Urinary bladder (tissue), 4 donors: Measurements from ENCODE around the gene SLF2. TPM values are rescaled to one million over a fixed set of nuclear protein-coding genes. Genes with fewer than 3 reads are reported as not detected.

Source experiments
- DNase-seq: peaks from one replicate; pipeline ENCODE4 v3.0.0-alpha.2; 2015; ENCODE audit errors: extremely low spot score
- H3K27ac ChIP-seq: one replicate; pipeline ENCODE4 v1.5.1; 2013; ENCODE audit warnings: low read depth, mild to moderate bottlenecking, moderate library complexity
- H3K36me3 ChIP-seq: one replicate; pipeline ENCODE4 v1.6.1; 2013; ENCODE audit warnings: mild to moderate bottlenecking, moderate library complexity; ENCODE audit not compliant: insufficient read depth
- H3K4me1 ChIP-seq: one replicate; pipeline ENCODE4 v1.6.1; 2013; ENCODE audit warnings: mild to moderate bottlenecking, moderate library complexity; ENCODE audit not compliant: insufficient read depth
- H3K4me3 ChIP-seq: one replicate; pipeline ENCODE4 v1.5.1; 2013; ENCODE audit warnings: low read depth, low read length
- WGBS: extraction: QIAGEN DNeasy Blood & Tissue Kit; methylation state at CpG from one replicate; pipeline ENCODE4 v1.1.7; 2013; 5-methylcytosine and 5-hydroxymethylcytosine counted together
- polyA plus RNA-seq: library from polyadenylated mRNA; stranded (reverse); fragments of 200-250 nt; gene quantifications from one replicate; pipeline ENCODE4 v1.2.3, GENCODE V29; 2013
- total RNA-seq: library from RNA; depleted of rRNA; stranded (reverse); fragments of >200 nt; gene quantifications from one replicate; pipeline ENCODE4 v1.2.3, GENCODE V29; 2014
- donor health status: healthy with polysubstance abuse.
- donor health status: healthy.

Gene SLF2
- total and polyA plus RNA-seq, 2 donors: 13.9 to 114 TPM

GRCh38 chr10:100886521-100886920, 26.2 kb upstream of the SLF2 start:
- no peak overlapping the region for H3K27ac ChIP-seq
- H3K4me1 ChIP-seq: no peaks in the 10 kb centered on the region
- no peak overlapping the region for H3K4me3 ChIP-seq
- WGBS: 80% methylated on average over 5 of the region's 5 CpGs
- no peak for DNase-seq
- H3K36me3 ChIP-seq: no peaks in the 10 kb centered on the region

GRCh38 chr10:100886963-100887362, 25.8 kb upstream of the SLF2 start:
- no peaks in the 10 kb centered on the region for H3K4me1 ChIP-seq
- no peaks in the 10 kb centered on the region for H3K36me3 ChIP-seq
- peak; percentile 64 for DNase-seq
- no peak overlapping the region for H3K4me3 ChIP-seq
- no peak overlapping the region for H3K27ac ChIP-seq
- 24% methylated on average over 6 of the region's 6 CpGs for WGBS

DNA sequence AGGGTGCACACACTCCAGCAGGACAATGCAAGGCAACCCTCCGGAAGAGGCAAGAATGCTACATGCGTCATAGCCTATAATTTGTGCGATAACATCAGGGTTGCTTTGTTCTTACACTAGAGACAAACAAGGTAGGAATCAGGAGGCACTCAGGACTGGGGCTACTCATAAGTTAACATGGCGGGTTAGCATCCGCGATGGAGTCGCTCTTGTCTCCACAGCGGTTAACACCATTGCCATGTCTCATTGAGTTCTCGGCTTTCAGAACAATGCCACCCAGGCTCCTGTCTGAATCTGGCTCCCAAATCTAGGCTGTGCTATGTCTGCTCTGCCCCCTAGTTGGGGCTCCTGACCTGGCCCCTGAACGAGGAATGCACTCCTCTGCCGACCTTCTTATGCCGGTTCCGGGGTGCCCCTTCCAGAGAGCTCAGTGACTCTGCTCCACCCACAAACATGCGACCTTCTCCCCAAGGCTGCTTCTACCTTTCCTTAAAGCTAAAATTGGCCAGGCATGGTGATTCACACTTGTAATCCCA, 24.9 kb upstream of the SLF2 start:
- DNase-seq: no peak
- 91% methylated on average over 14 of the region's 14 CpGs for WGBS
- H3K4me3 ChIP-seq: no peak overlapping the region
- H3K36me3 ChIP-seq: no peaks in the 10 kb centered on the region
- H3K4me1 ChIP-seq: no peaks in the 10 kb centered on the region
- H3K27ac ChIP-seq: no peak overlapping the region

- 50% methylated on average over 3 of the region's 3 CpGs for WGBS
- Histone ChIP-seq H3K4me1 (no peaks in the 10 kb centered on the region), H3K27ac (no peak overlapping the region)
Observed at GRCh38 chr10:100888957-100889356, 23.8 kb upstream of the SLF2 start.

DNA sequence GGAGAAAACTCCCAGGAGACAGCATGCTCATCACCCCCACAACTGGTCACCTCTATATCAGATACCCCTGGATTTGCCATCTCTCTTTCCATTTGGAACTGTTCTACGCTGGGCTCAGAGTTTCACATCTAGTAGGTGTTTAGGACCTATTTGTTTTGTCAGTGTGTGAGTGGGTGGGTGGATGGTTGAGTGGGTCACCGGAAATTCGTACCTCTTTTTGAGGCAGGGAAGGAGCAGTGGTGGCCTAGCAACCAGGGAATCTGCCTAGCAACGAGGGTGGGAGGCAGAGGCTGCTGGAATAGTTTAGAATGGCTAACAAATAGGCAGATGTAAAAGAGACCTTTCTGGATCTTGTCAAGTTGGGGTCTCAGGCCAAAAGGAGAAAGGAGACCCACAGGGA, 23.2 kb upstream of the SLF2 start:
- H3K4me3 ChIP-seq: no peak overlapping the region
- no peak for DNase-seq
- no peaks in the 10 kb centered on the region for H3K4me1 ChIP-seq
- H3K27ac ChIP-seq: no peak overlapping the region
- no peaks in the 10 kb centered on the region for H3K36me3 ChIP-seq
- 71% methylated on average over 4 of the region's 4 CpGs for WGBS

More at GRCh38 chr10:100888957-100889356, 23.8 kb upstream of the SLF2 start:
- Histone ChIP-seq H3K36me3 (no peaks in the 10 kb centered on the region), H3K4me3 (no peak overlapping the region)
- DNase-seq: no peak

GRCh38 chr10:100890141-100890672, 22.6 kb upstream of the SLF2 start:
- WGBS: 68% methylated on average over 6 of the region's 6 CpGs
- no peaks in the 10 kb centered on the region for H3K4me1 ChIP-seq
- no peak overlapping the region for H3K4me3 ChIP-seq
- no peak overlapping the region for H3K27ac ChIP-seq
- no peaks in the 10 kb centered on the region for H3K36me3 ChIP-seq
- DNase-seq: no peak

GRCh38 chr10:100890673-100891317, 22.0 kb upstream of the SLF2 start:
- no peaks in the 10 kb centered on the region for H3K36me3 ChIP-seq
- H3K27ac ChIP-seq: no peak overlapping the region
- H3K4me1 ChIP-seq: no peaks in the 10 kb centered on the region
- DNase-seq: no peak
- 71% methylated on average over 7 of the region's 7 CpGs for WGBS
- no peak overlapping the region for H3K4me3 ChIP-seq

- DNase-seq: no peak
- Histone ChIP-seq H3K4me3 (no peak overlapping the region), H3K36me3 (no peaks in the 10 kb centered on the region), H3K4me1 (no peaks in the 10 kb centered on the region), H3K27ac (no peak overlapping the region)
- 80% methylated on average over 3 of the region's 3 CpGs for whole genome bisulfite sequencing
Observed at GRCh38 chr10:100894033-100894432, 18.7 kb upstream of the SLF2 start.

- no peaks in the 10 kb centered on the region for H3K4me1 ChIP-seq
- no peaks in the 10 kb centered on the region for H3K36me3 ChIP-seq
- no peak overlapping the region for H3K27ac ChIP-seq
- whole genome bisulfite sequencing: 78% methylated on average over 7 of the region's 7 CpGs
- H3K4me3 ChIP-seq: no peak overlapping the region
- DNase-seq: no peak
Observed at GRCh38 chr10:100894589-100895294, 18.0 kb upstream of the SLF2 start.

GRCh38 chr10:100895346-100895745, 17.4 kb upstream of the SLF2 start:
- DNase-seq: no peak
- no peak overlapping the region for H3K27ac ChIP-seq
- no peak overlapping the region for H3K4me3 ChIP-seq
- H3K36me3 ChIP-seq: no peaks in the 10 kb centered on the region
- no peaks in the 10 kb centered on the region for H3K4me1 ChIP-seq
- 30% methylated on average over 4 of the region's 4 CpGs for WGBS

GRCh38 chr10:100895896-100896295, 16.9 kb upstream of the SLF2 start:
- Histone ChIP-seq H3K4me3 (no peak overlapping the region), H3K36me3 (no peaks in the 10 kb centered on the region), H3K4me1 (no peaks in the 10 kb centered on the region), H3K27ac (no peak overlapping the region)
- WGBS: 86% methylated on average over 3 of the region's 3 CpGs
- no peak for DNase-seq

DNA sequence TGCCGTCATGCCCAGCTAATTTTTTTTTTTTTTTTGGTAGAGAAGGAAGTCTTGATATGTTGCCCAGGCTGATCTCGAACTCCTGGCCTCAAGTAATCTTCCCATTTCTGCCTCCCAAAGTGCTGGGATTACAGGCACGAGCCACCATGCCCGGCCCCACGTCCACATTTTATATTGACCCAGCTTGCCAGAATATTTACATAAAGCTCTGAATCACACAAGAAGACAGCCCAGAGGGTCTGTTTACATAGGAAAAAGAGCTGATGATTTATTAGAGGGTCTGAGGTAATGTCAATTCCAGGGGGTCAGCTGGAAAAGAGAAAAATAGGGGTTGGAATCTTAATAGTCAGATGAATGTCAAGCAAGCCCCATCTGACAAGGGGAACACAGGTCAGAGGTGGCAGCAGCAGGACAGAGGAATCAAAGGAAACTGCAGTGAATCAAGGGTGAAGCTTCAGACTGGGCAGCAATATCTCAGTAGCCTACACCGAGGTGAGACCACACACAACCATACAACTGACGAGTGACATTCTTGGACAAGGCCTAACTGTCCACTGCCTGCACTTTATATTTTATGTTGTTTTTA, 15.8 kb upstream of the SLF2 start:
- H3K36me3 ChIP-seq: no peaks in the 10 kb centered on the region
- no peaks in the 10 kb centered on the region for H3K4me1 ChIP-seq
- 48% methylated on average over 7 of the region's 7 CpGs for WGBS
- DNase-seq: no peak
- no peak overlapping the region for H3K27ac ChIP-seq
- no peak overlapping the region for H3K4me3 ChIP-seq

DNA sequence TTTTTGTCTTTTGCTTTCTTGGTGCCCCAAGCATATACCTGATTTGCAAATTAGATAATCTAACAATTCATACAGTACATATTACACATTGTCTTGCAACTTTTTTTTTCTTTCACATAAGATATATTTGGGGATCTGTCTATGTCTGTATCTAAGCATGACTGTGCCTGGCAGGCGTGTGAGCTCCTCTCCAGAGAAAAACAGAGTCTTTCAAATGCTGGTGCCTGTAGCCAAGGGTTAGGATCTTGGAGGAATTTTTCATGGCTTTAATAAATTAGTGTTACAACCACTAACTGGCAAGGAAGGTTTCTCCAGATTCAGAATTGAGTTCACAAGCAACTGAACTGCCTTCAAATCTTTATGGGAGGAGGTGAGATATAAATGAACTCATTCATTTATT, 14.8 kb upstream of the SLF2 start:
- Histone ChIP-seq H3K4me3 (no peak overlapping the region), H3K36me3 (no peaks in the 10 kb centered on the region), H3K27ac (no peak overlapping the region), H3K4me1 (no peaks in the 10 kb centered on the region)
- no peak for DNase-seq
- WGBS: 80% methylated on average over 1 of the region's 1 CpG

GRCh38 chr10:100899171-100899570, 13.6 kb upstream of the SLF2 start:
- WGBS: 91% methylated on average over 4 of the region's 4 CpGs
- H3K27ac ChIP-seq: no peak overlapping the region
- DNase-seq: no peak
- no peaks in the 10 kb centered on the region for H3K36me3 ChIP-seq
- H3K4me1 ChIP-seq: no peaks in the 10 kb centered on the region
- no peak overlapping the region for H3K4me3 ChIP-seq
